Thoracic aorta (tissue), 2 donors: ENCODE measurements around the gene GJB6. TPM values are rescaled to one million over a fixed set of nuclear protein-coding genes. Genes with fewer than 3 reads are reported as not detected.
"Not testable (repeated sequence)": the region's sequence is repeated elsewhere in the genome, so short reads cannot be mapped to it uniquely, and the experiment has no call there.

ENCODE experiments used
- ATAC-seq: fragments of 150-250 bp; one replicate; pipeline ENCODE4 v1.8.0; 2017; ENCODE audit warnings: low read depth; ENCODE audit not compliant: insufficient number of reproducible peaks, low FRiP score
- DNase-seq: peaks from one replicate; pipeline ENCODE4 v3.0.0-alpha.2; 2020; ENCODE audit warnings: low spot score
- H3K27ac ChIP-seq, 2 donors: fragments of 200-600 bp; sonication (generic); 1 replicate in 1 of 2; 2 replicates in 1 of 2; pipeline ENCODE4 v1.5.1; 2016; ENCODE audit warnings: mild to moderate bottlenecking in 2 of 2, moderate library complexity in 2 of 2
- H3K27me3 ChIP-seq: fragments of 200-600 bp; sonication (generic); replicated peaks from 2 replicates; pipeline ENCODE4 v1.6.0; 2016; ENCODE audit warnings: mild to moderate bottlenecking; ENCODE audit not compliant: insufficient read depth
- H3K36me3 ChIP-seq: fragments of 200-600 bp; sonication (generic); one replicate; pipeline ENCODE4 v1.5.1; 2016
- H3K4me1 ChIP-seq, 2 donors: fragments of 200-600 bp; sonication (generic); 1 replicate in 1 of 2; 2 replicates in 1 of 2; pipeline versions ENCODE4 v1.5.1 to v1.6.0; 2016; ENCODE audit warnings: low read depth in 2 of 2, mild to moderate bottlenecking in 1 of 2; ENCODE audit not compliant: control insufficient read depth in 1 of 2
- H3K4me3 ChIP-seq: fragments of 200-600 bp; sonication (generic); 2 replicates; pipeline ENCODE4 v1.5.1; 2016; ENCODE audit warnings: mild to moderate bottlenecking
- H3K9me3 ChIP-seq: fragments of 200-600 bp; sonication (generic); 2 replicates; pipeline ENCODE4 v1.5.1; 2016
- CTCF ChIP-seq: fragments of 200-600 bp; sonication (generic); IDR thresholded peaks from one replicate; pipeline ENCODE4 v1.5.1; 2019; ENCODE audit warnings: antibody characterized with exemption
- total RNA-seq, 2 donors: library from RNA; depleted of rRNA; stranded (reverse); fragments of >200 nt; gene quantifications; one replicate each; pipeline versions ENCODE4 v1.1.0 to v1.2.3, GENCODE V29; 2016

Gene GJB6
- total RNA-seq: not detected

GRCh38 chr13:20231839-20232555 is at the start of gene GJB6:
Gene GJB6 (minus strand): TSS chr13:20232319. CDS start chr13:20223480, 8,839 bp downstream.
- H3K27ac ChIP-seq: no peak within 1 kb of the TSS
- DNase-seq (no peak), ATAC-seq (no peak)
- no peaks in the 10 kb centered on the region for H3K9me3 ChIP-seq
- peak within 1 kb of the TSS; percentile 49 for H3K4me3 ChIP-seq
- no peaks in the 10 kb centered on the region for H3K36me3 ChIP-seq
- peaks cover 0 to 7% of the 10 kb centered on the region in 2 donors for H3K4me1 ChIP-seq
- H3K27me3 ChIP-seq: peaks cover 11% of the 10 kb centered on the region
- TF ChIP-seq CTCF: no peak

- DNase-seq, H3K9me3 ChIP-seq, ATAC-seq, H3K36me3 ChIP-seq, H3K4me1 ChIP-seq, H3K27me3 ChIP-seq, H3K4me3 ChIP-seq, H3K27ac ChIP-seq: not testable (repeated sequence)
Observed at GRCh38 chr13:20276901-20277300, 44.8 kb upstream of the GJB6 start.

GRCh38 chr13:20274466-20274865 is 42.3 kb upstream of the GJB6 start:
- H3K27ac ChIP-seq: no peak overlapping the region
- no peaks in the 10 kb centered on the region for H3K27me3 ChIP-seq
- H3K9me3 ChIP-seq: no peaks in the 10 kb centered on the region
- no peak overlapping the region for H3K4me3 ChIP-seq
- H3K36me3 ChIP-seq: no peaks in the 10 kb centered on the region
- DNase-seq (no peak), ATAC-seq (no peak)
- no peak for TF ChIP-seq CTCF
- no peaks in the 10 kb centered on the region for H3K4me1 ChIP-seq

- no peak for TF ChIP-seq CTCF
- DNase-seq (no peak), ATAC-seq (no peak)
- Histone ChIP-seq H3K27ac (no peak overlapping the region), H3K27me3 (no peaks in the 10 kb centered on the region), H3K36me3 (no peaks in the 10 kb centered on the region), H3K4me3 (no peak overlapping the region), H3K4me1 (no peaks in the 10 kb centered on the region), H3K9me3 (no peaks in the 10 kb centered on the region)
Observed at GRCh38 chr13:20272588-20273171, 40.6 kb upstream of the GJB6 start.

GRCh38 chr13:20272104-20272503 is 40.0 kb upstream of the GJB6 start:
- no peak for ATAC-seq
- no peak for DNase-seq

More at GRCh38 chr13:20272104-20272503, 40.0 kb upstream of the GJB6 start:
- no peak overlapping the region for H3K27ac ChIP-seq
- no peaks in the 10 kb centered on the region for H3K9me3 ChIP-seq
- no peak overlapping the region for H3K4me3 ChIP-seq
- no peak for TF ChIP-seq CTCF
- no peaks in the 10 kb centered on the region for H3K27me3 ChIP-seq
- H3K36me3 ChIP-seq: no peaks in the 10 kb centered on the region
- H3K4me1 ChIP-seq: no peaks in the 10 kb centered on the region
